Activated naive CD4-positive, alpha-beta T cell treated with anti-CD3 and anti-CD28 coated beads, Interleukin-2, amount 50 U/mL, for 24 hours (primary cell): ENCODE data around the gene TFPI.

Experiments
- H3K27ac Mint-ChIP-seq: one replicate; pipeline ENCODE4 v1.8.0; 2021; ENCODE audit warnings: mild to moderate bottlenecking, mixed read lengths
- H3K27me3 Mint-ChIP-seq: one replicate; pipeline ENCODE4 v1.8.0; 2021; ENCODE audit warnings: mixed read lengths
- H3K36me3 Mint-ChIP-seq: one replicate; pipeline ENCODE4 v1.8.0; 2021; ENCODE audit warnings: mixed read lengths
- H3K4me1 Mint-ChIP-seq: one replicate; pipeline ENCODE4 v1.8.0; 2021; ENCODE audit warnings: mixed read lengths
- H3K4me3 Mint-ChIP-seq: one replicate; pipeline ENCODE4 v1.8.0; 2021; ENCODE audit warnings: mild to moderate bottlenecking, mixed read lengths
- H3K9me3 Mint-ChIP-seq: one replicate; pipeline ENCODE4 v1.8.0; 2021; ENCODE audit warnings: mixed read lengths

Gene TFPI

GRCh38 chr2:187442378-187442777 is 111.9 kb downstream of the TFPI start:
- Mint-ChIP-seq H3K9me3 (no peaks in the 10 kb centered on the region), H3K4me3 (no peak overlapping the region), H3K4me1 (no peaks in the 10 kb centered on the region), H3K27ac (no peak overlapping the region), H3K36me3 (no peaks in the 10 kb centered on the region), H3K27me3 (no peaks in the 10 kb centered on the region)

GRCh38 chr2:187440101-187440675 is 114.0 kb downstream of the TFPI start:
- H3K4me3 Mint-ChIP-seq, result no peak overlapping the region
- H3K27me3 Mint-ChIP-seq, result no peaks in the 10 kb centered on the region
- H3K36me3 Mint-ChIP-seq, result no peaks in the 10 kb centered on the region
- no peaks in the 10 kb centered on the region for H3K4me1 Mint-ChIP-seq
- H3K27ac Mint-ChIP-seq, result no peak overlapping the region
- H3K9me3 Mint-ChIP-seq, result no peaks in the 10 kb centered on the region

GRCh38 chr2:187438455-187438854 is 115.8 kb downstream of the TFPI start:
- Mint-ChIP-seq H3K9me3 (no peaks in the 10 kb centered on the region), H3K4me3 (no peak overlapping the region), H3K27me3 (no peaks in the 10 kb centered on the region), H3K27ac (no peak overlapping the region), H3K4me1 (no peaks in the 10 kb centered on the region), H3K36me3 (no peaks in the 10 kb centered on the region)

GRCh38 chr2:187435756-187436155 is 118.5 kb downstream of the TFPI start:
- Mint-ChIP-seq H3K9me3 (no peaks in the 10 kb centered on the region), H3K4me3 (no peak overlapping the region), H3K36me3 (no peaks in the 10 kb centered on the region), H3K27ac (no peak overlapping the region), H3K27me3 (no peaks in the 10 kb centered on the region), H3K4me1 (no peaks in the 10 kb centered on the region)

GRCh38 chr2:187435078-187435477 is 119.2 kb downstream of the TFPI start:
- H3K27ac Mint-ChIP-seq, result no peak overlapping the region
- no peak overlapping the region for H3K4me3 Mint-ChIP-seq
- H3K27me3 Mint-ChIP-seq, result no peaks in the 10 kb centered on the region
- no peaks in the 10 kb centered on the region for H3K4me1 Mint-ChIP-seq
- no peaks in the 10 kb centered on the region for H3K9me3 Mint-ChIP-seq
- no peaks in the 10 kb centered on the region for H3K36me3 Mint-ChIP-seq

- Mint-ChIP-seq H3K27me3 (no peaks in the 10 kb centered on the region), H3K4me3 (no peak overlapping the region), H3K27ac (no peak overlapping the region), H3K36me3 (no peaks in the 10 kb centered on the region), H3K4me1 (no peaks in the 10 kb centered on the region), H3K9me3 (no peaks in the 10 kb centered on the region)
These were observed 119.9 kb downstream of the TFPI start for GRCh38 chr2:187434342-187434785.

GRCh38 chr2:187431911-187432310 is 122.3 kb downstream of the TFPI start:
- Mint-ChIP-seq H3K27me3 (no peaks in the 10 kb centered on the region), H3K4me1 (no peaks in the 10 kb centered on the region), H3K4me3 (no peak overlapping the region), H3K27ac (no peak overlapping the region), H3K36me3 (no peaks in the 10 kb centered on the region), H3K9me3 (no peaks in the 10 kb centered on the region)

GRCh38 chr2:187429989-187430388 is 124.2 kb downstream of the TFPI start:
- H3K27me3 Mint-ChIP-seq, result no peaks in the 10 kb centered on the region
- H3K9me3 Mint-ChIP-seq, result no peaks in the 10 kb centered on the region
- no peaks in the 10 kb centered on the region for H3K4me1 Mint-ChIP-seq
- no peaks in the 10 kb centered on the region for H3K36me3 Mint-ChIP-seq
- no peak overlapping the region for H3K4me3 Mint-ChIP-seq
- H3K27ac Mint-ChIP-seq, result no peak overlapping the region

- Mint-ChIP-seq H3K27ac (no peak overlapping the region), H3K4me3 (no peak overlapping the region), H3K4me1 (no peaks in the 10 kb centered on the region), H3K9me3 (no peaks in the 10 kb centered on the region), H3K36me3 (no peaks in the 10 kb centered on the region), H3K27me3 (no peaks in the 10 kb centered on the region)
These were observed 130.1 kb downstream of the TFPI start for GRCh38 chr2:187424146-187424545.

GRCh38 chr2:187422282-187422681 is 132.0 kb downstream of the TFPI start:
- Mint-ChIP-seq H3K4me1 (no peaks in the 10 kb centered on the region), H3K27me3 (no peaks in the 10 kb centered on the region), H3K27ac (no peak overlapping the region), H3K9me3 (no peaks in the 10 kb centered on the region), H3K4me3 (no peak overlapping the region), H3K36me3 (no peaks in the 10 kb centered on the region)

- H3K27me3 Mint-ChIP-seq, result no peaks in the 10 kb centered on the region
- H3K36me3 Mint-ChIP-seq, result no peaks in the 10 kb centered on the region
- no peak overlapping the region for H3K27ac Mint-ChIP-seq
- H3K4me1 Mint-ChIP-seq, result no peaks in the 10 kb centered on the region
- H3K4me3 Mint-ChIP-seq, result no peak overlapping the region
- H3K9me3 Mint-ChIP-seq, result no peaks in the 10 kb centered on the region
These were observed 132.7 kb downstream of the TFPI start for GRCh38 chr2:187421519-187421918.

- H3K36me3 Mint-ChIP-seq, result no peaks in the 10 kb centered on the region
- H3K4me1 Mint-ChIP-seq, result no peaks in the 10 kb centered on the region
- H3K27me3 Mint-ChIP-seq, result no peaks in the 10 kb centered on the region
- H3K4me3 Mint-ChIP-seq, result no peak overlapping the region
- no peak overlapping the region for H3K27ac Mint-ChIP-seq
- H3K9me3 Mint-ChIP-seq, result no peaks in the 10 kb centered on the region
These were observed 134.4 kb downstream of the TFPI start for GRCh38 chr2:187419808-187420207.

- Mint-ChIP-seq H3K9me3 (no peaks in the 10 kb centered on the region), H3K27me3 (no peaks in the 10 kb centered on the region), H3K36me3 (no peaks in the 10 kb centered on the region), H3K27ac (no peak overlapping the region), H3K4me3 (no peak overlapping the region), H3K4me1 (no peaks in the 10 kb centered on the region)
These were observed 138.8 kb downstream of the TFPI start for GRCh38 chr2:187415449-187415848.
